Measurements from ENCODE around the gene PTGR1. TPM values are rescaled to one million over a fixed set of nuclear protein-coding genes. Genes with fewer than 3 reads are reported as not detected.
A peak's percentile ranks its signal among the peaks of the same experiment; 100 is the strongest.

Gene PTGR1
- total and polyA plus RNA-seq, 7 experiments from 2014 or later = 0.21 to 0.92 (median 0.50) TPM; not detected in 3

DNA sequence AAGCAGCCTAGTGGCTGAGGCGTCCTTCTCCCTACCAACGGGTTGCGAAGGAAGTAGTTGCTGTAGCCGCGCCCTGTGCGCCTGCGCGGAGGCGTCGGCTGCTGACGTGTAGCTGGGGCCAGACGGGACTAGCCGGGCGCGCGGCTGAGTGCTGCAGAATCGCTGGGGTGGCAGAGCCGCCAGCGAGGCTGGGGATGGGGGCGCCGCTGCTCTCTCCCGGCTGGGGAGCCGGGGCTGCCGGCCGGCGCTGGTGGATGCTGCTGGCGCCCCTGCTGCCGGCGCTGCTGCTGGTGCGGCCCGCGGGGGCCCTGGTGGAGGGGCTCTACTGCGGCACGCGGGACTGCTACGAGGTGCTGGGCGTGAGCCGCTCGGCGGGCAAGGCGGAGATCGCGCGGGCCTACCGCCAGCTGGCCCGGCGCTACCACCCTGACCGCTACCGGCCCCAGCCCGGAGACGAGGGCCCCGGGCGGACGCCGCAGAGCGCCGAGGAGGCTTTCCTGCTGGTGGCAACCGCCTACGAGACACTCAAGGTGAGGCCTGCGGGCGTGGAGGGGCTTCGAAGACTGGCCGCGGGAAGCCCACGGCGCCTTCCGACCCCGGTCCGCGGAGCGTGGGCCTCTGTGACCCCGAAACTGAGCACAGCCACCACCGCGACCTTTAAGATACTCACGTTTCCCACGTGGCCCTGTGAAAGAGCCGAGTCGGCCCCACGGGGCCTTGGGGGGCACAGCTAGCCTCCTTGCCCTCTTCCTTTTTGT is 31.9 kb upstream of the PTGR1 start, which contains the start of gene DNAJC25:
Gene DNAJC25 (plus strand): TSS at position 121 of the 758 bp plus-strand sequence. CDS start 74 bp downstream, at position 195.
- Mint-ChIP-seq H3K4me3 (peak within 1 kb of the TSS; percentile 81 to 99 (median 94)), H3K4me1 (peaks cover 29 to 57% (median 47%) of the 10 kb centered on the region in 7 donors), H3K27ac (peak within 1 kb of the TSS; percentile 78 to 95 (median 89)), H3K27me3 (no peaks in the 10 kb centered on the region), H3K9me3 (peaks cover 0 to 2% (median 0%) of the 10 kb centered on the region in 11 donors), H3K36me3 (peaks cover 0 to 7% (median 6%) of the 10 kb centered on the region in 5 donors)
- Histone ChIP-seq H3K27ac (ENCODE audit: low read depth, low read length) (peak within 1 kb of the TSS; percentile 83), H3K27me3 (ENCODE audit: control insufficient read depth in 2 of 2, insufficient read depth in 2 of 2, low read length in 2 of 2) (no peaks in the 10 kb centered on the region), H3K9me3 (ENCODE audit: control insufficient read depth in 2 of 3, low read length in 3 of 3) (no peaks in the 10 kb centered on the region), H3K36me3 (ENCODE audit: control insufficient read depth in 2 of 3, insufficient read depth in 3 of 3, low read length in 3 of 3) (no peaks in the 10 kb centered on the region), H3K4me3 (ENCODE audit: low read length) (peak within 1 kb of the TSS; percentile 82), H3K4me1 (ENCODE audit: control insufficient read depth in 2 of 2, insufficient read depth in 2 of 2, low read length in 2 of 2) (peaks cover 14 to 21% of the 10 kb centered on the region in 2 donors)
- ATAC-seq (peak; percentile 97), DNase-seq (peak; percentile 94 to 98 (median 97))
- ChIA-PET CTCF (interaction anchor here (0.6 kb wide), 1 partner anchor 125 kb away, joined by 3 read pairs; no protein-coding TSS in a partner anchor), POLR2A (interaction anchor here (0.6 to 1.9 kb wide), 15 partner anchors 20 to 1644 kb away, joined by 3 to 11 read pairs (median 3); partner anchors contain the start of genes CDC26, ECPAS, GNG10 and SNX30)
- intact Hi-C loops (cut with micrococcal nuclease) = loop anchor here (1.0 to 10.0 kb wide), 17 partner anchors 31 to 1709 kb away; partner anchors contain the start of genes INIP (in 2 of the 2), PTBP3 (in 2 of the 2), SNX30 (in 2 of the 2) and ZNF483 (in 2 of the 2)

- peak overlapping the region; percentile 83 for H3K27ac ChIP-seq (ENCODE audit: low read depth, low read length)
- no peak for ATAC-seq
- ChIA-PET POLR2A (interaction anchor here (0.7 to 1.9 kb wide), 13 partner anchors 20 to 1644 kb away, joined by 3 to 11 read pairs (median 3); partner anchors contain the start of genes CDC26, ECPAS, GNG10 and SNX30), CTCF (interaction anchor here (0.6 kb wide), 1 partner anchor 125 kb away, joined by 3 read pairs; no protein-coding TSS in a partner anchor)
- no peaks in the 10 kb centered on the region for H3K36me3 ChIP-seq (ENCODE audit: control insufficient read depth in 2 of 3, insufficient read depth in 3 of 3, low read length in 3 of 3)
- Mint-ChIP-seq H3K27ac (peak overlapping the region; percentile 78 to 95 (median 89)), H3K36me3 (peaks cover 0 to 7% (median 6%) of the 10 kb centered on the region in 5 donors), H3K4me1 (peaks cover 29 to 54% (median 45%) of the 10 kb centered on the region in 7 donors), H3K4me3 (peak overlapping the region; percentile 81 to 99 (median 94)), H3K27me3 (no peaks in the 10 kb centered on the region), H3K9me3 (peaks cover 0 to 2% (median 0%) of the 10 kb centered on the region in 11 donors)
- intact Hi-C loops (cut with micrococcal nuclease) = loop anchor here (1.0 to 10.0 kb wide), 17 partner anchors 31 to 1710 kb away; partner anchors contain the start of genes INIP (in 2 of the 2), PTBP3 (in 2 of the 2), SNX30 (in 2 of the 2) and ZNF483 (in 2 of the 2)
- H3K4me1 ChIP-seq (ENCODE audit: control insufficient read depth in 2 of 2, insufficient read depth in 2 of 2, low read length in 2 of 2) = peaks cover 14 to 21% of the 10 kb centered on the region in 2 donors
- no peaks in the 10 kb centered on the region for H3K9me3 ChIP-seq (ENCODE audit: control insufficient read depth in 2 of 3, low read length in 3 of 3)
- DNase-seq = no peak
- H3K4me3 ChIP-seq (ENCODE audit: low read length) = peak overlapping the region; percentile 82
- H3K27me3 ChIP-seq (ENCODE audit: control insufficient read depth in 2 of 2, insufficient read depth in 2 of 2, low read length in 2 of 2) = no peaks in the 10 kb centered on the region
Observed at GRCh38 chr9:111630964-111631213, 31.4 kb upstream of the PTGR1 start.

GRCh38 chr9:111630182-111630963 is 30.9 kb upstream of the PTGR1 start:
- ChIA-PET POLR2A (interaction anchor here (0.7 to 1.9 kb wide), 11 partner anchors 26 to 1645 kb away, joined by 3 to 11 read pairs (median 3); partner anchors contain the start of genes CDC26, ECPAS, GNG10 and SNX30), CTCF (interaction anchor here (0.6 kb wide), 1 partner anchor 126 kb away, joined by 3 read pairs; no protein-coding TSS in a partner anchor)
- H3K27me3 Mint-ChIP-seq = peaks cover 0 to 4% (median 0%) of the 10 kb centered on the region in 5 donors
- peaks cover 26 to 49% (median 40%) of the 10 kb centered on the region in 7 donors for H3K4me1 Mint-ChIP-seq
- intact Hi-C loops (cut with micrococcal nuclease) = loop anchor here (2.0 to 10.0 kb wide), 5 partner anchors 32 to 1710 kb away; partner anchors contain the start of genes INIP (in 1 of the 2), KIAA1958 (in 1 of the 2), PTGR1 (in 1 of the 2) and SNX30 (in 1 of the 2)
- peak overlapping the region; percentile 78 to 95 (median 89) for H3K27ac Mint-ChIP-seq
- Histone ChIP-seq H3K27me3 (ENCODE audit: control insufficient read depth in 2 of 2, insufficient read depth in 2 of 2, low read length in 2 of 2) (no peaks in the 10 kb centered on the region), H3K4me3 (ENCODE audit: low read length) (peak overlapping the region; percentile 82), H3K9me3 (ENCODE audit: control insufficient read depth in 2 of 3, low read length in 3 of 3) (no peaks in the 10 kb centered on the region), H3K36me3 (ENCODE audit: control insufficient read depth in 2 of 3, insufficient read depth in 3 of 3, low read length in 3 of 3) (no peaks in the 10 kb centered on the region), H3K4me1 (ENCODE audit: control insufficient read depth in 2 of 2, insufficient read depth in 2 of 2, low read length in 2 of 2) (peaks cover 14 to 21% of the 10 kb centered on the region in 2 donors), H3K27ac (ENCODE audit: low read depth, low read length) (peak overlapping the region; percentile 83)
- peak overlapping the region; percentile 81 to 99 (median 94) for H3K4me3 Mint-ChIP-seq
- DNase-seq (no peak), ATAC-seq (peak; percentile 41)
- peaks cover 0 to 2% (median 0%) of the 10 kb centered on the region in 11 donors for H3K9me3 Mint-ChIP-seq
- H3K36me3 Mint-ChIP-seq = peaks cover 0 to 7% (median 6%) of the 10 kb centered on the region in 5 donors

DNA sequence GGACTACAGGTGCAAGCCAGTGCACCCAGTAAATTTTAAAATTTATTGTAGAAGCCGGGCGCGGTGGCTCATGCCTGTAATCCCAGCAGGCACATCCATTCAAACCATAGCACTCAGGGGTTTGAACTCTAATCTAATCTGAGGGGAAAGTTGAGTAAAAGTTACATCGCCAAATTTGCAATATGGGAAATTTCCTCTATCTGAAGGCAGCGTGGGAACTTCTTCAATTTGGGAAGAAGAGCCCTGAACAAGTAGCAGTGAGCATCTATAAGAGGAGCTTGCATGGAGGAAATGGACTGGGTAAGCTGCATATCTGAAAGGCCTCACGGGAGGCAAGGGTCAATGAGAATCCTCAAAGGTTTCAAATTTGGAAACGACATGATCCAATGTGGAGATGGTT is 29.0 kb upstream of the PTGR1 start:
- peaks cover 0 to 2% (median 0%) of the 10 kb centered on the region in 11 donors for H3K9me3 Mint-ChIP-seq
- POLR2A ChIA-PET = no interaction called here
- H3K27ac Mint-ChIP-seq = no peak overlapping the region
- ATAC-seq (no peak), DNase-seq (no peak)
- Histone ChIP-seq H3K27me3 (ENCODE audit: control insufficient read depth in 2 of 2, insufficient read depth in 2 of 2, low read length in 2 of 2) (no peaks in the 10 kb centered on the region), H3K9me3 (ENCODE audit: control insufficient read depth in 2 of 3, low read length in 3 of 3) (no peaks in the 10 kb centered on the region), H3K4me3 (ENCODE audit: low read length) (no peak overlapping the region), H3K36me3 (ENCODE audit: control insufficient read depth in 2 of 3, insufficient read depth in 3 of 3, low read length in 3 of 3) (no peaks in the 10 kb centered on the region), H3K27ac (ENCODE audit: low read depth, low read length) (no peak overlapping the region), H3K4me1 (ENCODE audit: control insufficient read depth in 2 of 2, insufficient read depth in 2 of 2, low read length in 2 of 2) (peaks cover 14 to 21% of the 10 kb centered on the region in 2 donors)
- H3K36me3 Mint-ChIP-seq = peaks cover 0 to 5% (median 3%) of the 10 kb centered on the region in 5 donors
- intact Hi-C loops (cut with micrococcal nuclease) = no loop called here
- H3K4me1 Mint-ChIP-seq = peaks cover 10 to 29% (median 23%) of the 10 kb centered on the region in 7 donors
- peaks cover 0 to 11% (median 0%) of the 10 kb centered on the region in 5 donors for H3K27me3 Mint-ChIP-seq
- CTCF ChIA-PET = interaction anchor here (1.5 kb wide), 1 partner anchor 30 kb away, joined by 5 read pairs; no protein-coding TSS in a partner anchor
- H3K4me3 Mint-ChIP-seq = no peak overlapping the region

DNA sequence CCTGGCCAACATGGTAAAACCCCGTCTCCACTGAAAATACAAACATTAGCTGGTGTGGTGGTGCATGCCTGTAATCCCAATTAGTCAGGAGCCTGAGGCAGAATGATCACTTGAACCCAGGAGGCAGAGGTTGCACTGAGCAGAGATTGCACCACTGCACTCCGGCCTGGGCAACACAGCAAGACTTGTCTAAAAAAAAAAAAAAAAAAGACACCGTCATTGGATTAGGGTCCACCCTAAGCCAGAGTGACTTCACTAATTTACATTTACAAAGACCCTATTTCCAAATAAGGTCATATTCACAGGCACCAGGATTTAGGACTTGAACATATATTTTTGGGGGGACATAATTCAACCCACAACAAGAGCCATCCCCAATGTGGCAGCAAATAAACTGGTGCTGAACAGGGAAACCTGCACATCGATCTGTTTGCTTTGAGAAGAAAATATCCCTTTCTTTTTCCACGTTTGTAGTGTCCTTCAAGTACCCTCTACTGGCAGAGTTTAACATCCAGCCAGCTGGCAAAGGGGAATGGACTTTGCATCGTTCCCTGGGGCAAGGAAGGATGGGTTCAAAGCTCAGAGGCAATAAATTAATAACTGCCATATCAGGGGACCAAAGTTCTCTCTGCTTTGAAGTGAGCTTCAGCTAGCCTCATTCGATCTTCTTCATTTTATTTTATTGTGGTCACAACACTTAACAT is 28.0 kb upstream of the PTGR1 start:
- Mint-ChIP-seq H3K27me3 (peaks cover 0 to 17% (median 3%) of the 10 kb centered on the region in 5 donors), H3K36me3 (peaks cover 0 to 2% (median 0%) of the 10 kb centered on the region in 5 donors), H3K9me3 (peaks cover 0 to 2% (median 0%) of the 10 kb centered on the region in 11 donors), H3K27ac (no peak overlapping the region), H3K4me3 (no peak overlapping the region), H3K4me1 (peaks cover 0 to 19% (median 13%) of the 10 kb centered on the region in 7 donors)
- DNase-seq = no peak
- H3K36me3 ChIP-seq (ENCODE audit: control insufficient read depth in 2 of 3, insufficient read depth in 3 of 3, low read length in 3 of 3) = no peaks in the 10 kb centered on the region
- no peak overlapping the region for H3K27ac ChIP-seq (ENCODE audit: low read depth, low read length)
- CTCF ChIA-PET = no interaction called here
- H3K27me3 ChIP-seq (ENCODE audit: control insufficient read depth in 2 of 2, insufficient read depth in 2 of 2, low read length in 2 of 2) = no peaks in the 10 kb centered on the region
- POLR2A ChIA-PET = no interaction called here
- no peaks in the 10 kb centered on the region for H3K9me3 ChIP-seq (ENCODE audit: control insufficient read depth in 2 of 3, low read length in 3 of 3)
- no peak for ATAC-seq
- intact Hi-C loops (cut with micrococcal nuclease) = no loop called here
- peaks cover 8 to 14% of the 10 kb centered on the region in 2 donors for H3K4me1 ChIP-seq (ENCODE audit: control insufficient read depth in 2 of 2, insufficient read depth in 2 of 2, low read length in 2 of 2)
- no peak overlapping the region for H3K4me3 ChIP-seq (ENCODE audit: low read length)

Data from naive thymus-derived CD4-positive, alpha-beta T cell (primary cell).